ENCODE results near the gene UBE2B.
A peak's percentile ranks its signal among the peaks of the same experiment; 100 is the strongest.
"Not testable (repeated sequence)": the region's sequence is repeated elsewhere in the genome, so short reads cannot be mapped to it uniquely, and the experiment has no call there.

The UBE2B gene

GRCh38 chr5:134398609-134399155, 27.3 kb downstream of the UBE2B start:
- no peak for DNase-seq (ENCODE audit: low read depth)

GRCh38 chr5:134403951-134404350, 32.6 kb downstream of the UBE2B start:
- no peak for DNase-seq (ENCODE audit: low read depth)

GRCh38 chr5:134406390-134406789, 35.0 kb downstream of the UBE2B start:
- peak; percentile 45 for DNase-seq (ENCODE audit: low read depth)

- no peak for DNase-seq (ENCODE audit: low read depth)
Observed at GRCh38 chr5:134409321-134409720, 38.0 kb downstream of the UBE2B start.

- DNase-seq (ENCODE audit: low read depth) = no peak
Observed at GRCh38 chr5:134410822-134411221, 39.5 kb downstream of the UBE2B start.

- no peak for DNase-seq (ENCODE audit: low read depth)
Observed at GRCh38 chr5:134411228-134411545, 39.8 kb downstream of the UBE2B start.

GRCh38 chr5:134411546-134412266, 40.3 kb downstream of the UBE2B start, which contains the start of gene CDKN2AIPNL:
TSS of gene CDKN2AIPNL (minus strand) at chr5:134411881. CDS start at chr5:134411854, 27 bp downstream.
- DNase-seq (ENCODE audit: low read depth) = peak; percentile 86

- no peak for DNase-seq (ENCODE audit: low read depth)
Observed at GRCh38 chr5:134413046-134413445, 41.7 kb downstream of the UBE2B start.

- no peak for DNase-seq (ENCODE audit: low read depth)
Observed at GRCh38 chr5:134417707-134418106, 46.3 kb downstream of the UBE2B start.

GRCh38 chr5:134418958-134419357, 47.6 kb downstream of the UBE2B start:
- DNase-seq (ENCODE audit: low read depth) = no peak

GRCh38 chr5:134420343-134420742, 49.0 kb downstream of the UBE2B start:
- peak; percentile 76 for DNase-seq (ENCODE audit: low read depth)

- not testable (repeated sequence) for DNase-seq (ENCODE audit: low read depth)
Observed at GRCh38 chr5:134421038-134421437, 49.7 kb downstream of the UBE2B start.

GRCh38 chr5:134422791-134423365, 51.5 kb downstream of the UBE2B start:
- DNase-seq (ENCODE audit: low read depth) = no peak

- no peak for DNase-seq (ENCODE audit: low read depth)
Observed at GRCh38 chr5:134423376-134423775, 52.0 kb downstream of the UBE2B start.

GRCh38 chr5:134426361-134426760, 55.0 kb downstream of the UBE2B start:
- no peak for DNase-seq (ENCODE audit: low read depth)

GRCh38 chr5:134427540-134428041, 56.2 kb downstream of the UBE2B start:
- no peak for DNase-seq (ENCODE audit: low read depth)

- no peak for DNase-seq (ENCODE audit: low read depth)
Observed at GRCh38 chr5:134430001-134430569, 58.7 kb downstream of the UBE2B start.

- DNase-seq (ENCODE audit: low read depth) = no peak
Observed at GRCh38 chr5:134432174-134432573, 60.8 kb downstream of the UBE2B start.

- peak; percentile 31 for DNase-seq (ENCODE audit: low read depth)
Observed at GRCh38 chr5:134432677-134433359, 61.4 kb downstream of the UBE2B start.

- peak; percentile 56 for DNase-seq (ENCODE audit: low read depth)
Observed at GRCh38 chr5:134435560-134435959, 64.2 kb downstream of the UBE2B start.

- peak; percentile 96 for DNase-seq (ENCODE audit: low read depth)
Observed at GRCh38 chr5:134436523-134437339, 65.4 kb downstream of the UBE2B start.
